SJSA1 (cell line): Measurements from ENCODE around the gene FGGY. TPM values are rescaled to one million over a fixed set of nuclear protein-coding genes. Genes with fewer than 3 reads are reported as not detected.
"Not testable (repeated sequence)": the region's sequence is repeated elsewhere in the genome, so short reads cannot be mapped to it uniquely, and the experiment has no call there.

Experiments used
- DNase-seq, 2 experiments: peaks; one replicate each; pipeline ENCODE4 v3.0.0-alpha.2; 2015 to 2020; ENCODE audit warnings: low spot score in 2 of 2, low read depth in 1 of 2
- H3K27ac ChIP-seq: fragments of 250-450 bp; sonication (Bioruptor Pico); 2 replicates; pipeline ENCODE4 v1.5.1; 2020; ENCODE audit warnings: mild to moderate bottlenecking, moderate library complexity
- H3K27me3 ChIP-seq: fragments of 250-450 bp; sonication (Bioruptor Pico); replicated peaks from 2 replicates; pipeline ENCODE4 v1.5.1; 2020; ENCODE audit warnings: mild to moderate bottlenecking, moderate library complexity
- H3K36me3 ChIP-seq: fragments of 250-450 bp; sonication (Bioruptor Pico); 2 replicates; pipeline ENCODE4 v1.5.1; 2020; ENCODE audit warnings: mild to moderate bottlenecking
- H3K4me1 ChIP-seq: fragments of 250-450 bp; sonication (Bioruptor Pico); replicated peaks from 2 replicates; pipeline ENCODE4 v1.6.1; 2021; ENCODE audit warnings: mild to moderate bottlenecking
- H3K4me3 ChIP-seq: fragments of 250-450 bp; sonication (Bioruptor Pico); 2 replicates; pipeline ENCODE4 v1.5.1; 2020; ENCODE audit warnings: mild to moderate bottlenecking
- H3K9me3 ChIP-seq: fragments of 250-450 bp; sonication (Bioruptor Pico); replicated peaks from 2 replicates; pipeline ENCODE4 v1.5.1; 2020; ENCODE audit warnings: mild to moderate bottlenecking
- total RNA-seq: library from RNA; depleted of rRNA; stranded (reverse); fragments of >200 nt; shearing (Covaris generic); gene quantifications from 2 replicates; pipeline ENCODE4 v1.2.3, GENCODE V29; 2014

The FGGY gene
- total RNA-seq, 1 experiment from 2014 or later, result 9.0 TPM

DNA sequence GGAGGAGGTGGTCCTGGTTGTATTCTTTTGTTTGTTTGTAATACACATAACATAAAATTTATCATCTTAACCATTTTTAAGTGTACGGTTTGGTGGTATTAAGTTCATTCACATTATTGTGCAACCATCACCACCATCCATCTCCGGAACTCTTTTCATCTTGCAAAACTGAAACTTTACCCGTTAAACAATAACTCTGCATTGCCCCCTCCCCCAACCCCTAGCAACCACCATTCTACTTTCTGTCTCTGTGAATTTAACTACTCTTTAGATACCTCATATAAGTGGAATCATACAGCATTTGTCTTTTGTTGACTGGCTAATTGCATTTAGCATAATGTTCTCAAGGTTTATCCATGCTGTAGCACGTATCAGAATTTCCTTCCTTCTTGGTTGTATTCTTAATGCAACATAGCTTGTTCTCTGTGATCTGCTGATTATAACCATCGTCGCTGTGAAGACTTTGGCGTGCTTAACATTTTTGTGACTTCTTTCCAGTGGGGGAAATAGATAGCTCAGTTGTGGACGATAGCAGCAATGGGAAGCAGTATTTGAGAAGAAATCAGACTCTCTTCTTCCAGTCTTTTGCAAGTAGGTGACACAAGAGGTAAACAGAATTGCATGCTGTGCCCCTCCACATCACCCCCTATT lies 400.4 kb downstream of the FGGY start:
- no peak for DNase-seq
- Histone ChIP-seq H3K27ac (no peak overlapping the region), H3K36me3 (no peaks in the 10 kb centered on the region), H3K27me3 (no peaks in the 10 kb centered on the region), H3K9me3 (no peaks in the 10 kb centered on the region), H3K4me3 (no peak overlapping the region), H3K4me1 (peaks cover 16% of the 10 kb centered on the region)

- Histone ChIP-seq H3K4me1 (peaks cover 11% of the 10 kb centered on the region), H3K4me3 (no peak overlapping the region), H3K9me3 (no peaks in the 10 kb centered on the region), H3K36me3 (no peaks in the 10 kb centered on the region), H3K27ac (peak overlapping the region; percentile 1; the same call in 1 of the 2 replicates), H3K27me3 (no peaks in the 10 kb centered on the region)
- no peak for DNase-seq
Measured at GRCh38 chr1:59698386-59698785, 401.5 kb downstream of the FGGY start.

- H3K4me1 ChIP-seq, result peaks cover 18% of the 10 kb centered on the region
- 0 out of 2 replicates have a peak overlapping the region, but pooled peaks have one; percentile 1 for H3K27ac ChIP-seq
- no peaks in the 10 kb centered on the region for H3K27me3 ChIP-seq
- H3K4me3 ChIP-seq, result no peak overlapping the region
- H3K36me3 ChIP-seq, result no peaks in the 10 kb centered on the region
- no peaks in the 10 kb centered on the region for H3K9me3 ChIP-seq
- DNase-seq, result peak in 1 of 2 experiments; percentile 52
Measured at GRCh38 chr1:59699227-59699847, 402.4 kb downstream of the FGGY start.

DNA sequence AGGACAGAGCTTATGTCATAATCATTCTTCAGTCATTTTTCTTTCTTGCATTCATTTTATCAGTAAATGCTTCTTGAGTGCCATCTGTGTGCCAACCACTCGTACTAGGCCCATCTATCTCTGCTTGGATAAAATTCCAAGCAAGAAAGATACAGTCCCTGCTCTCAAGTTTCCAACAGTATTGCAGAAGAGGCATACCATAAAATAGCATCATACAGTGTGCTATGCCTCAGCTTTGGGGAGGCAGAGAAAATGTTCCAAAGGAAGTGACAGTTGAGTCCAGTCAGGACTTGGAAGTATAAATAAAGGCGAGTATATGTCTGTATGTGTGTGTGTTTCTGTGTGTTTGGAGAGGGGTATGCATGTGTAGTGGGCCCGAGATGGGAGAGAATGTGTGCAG lies 404.5 kb downstream of the FGGY start:
- Histone ChIP-seq H3K4me3 (no peak overlapping the region), H3K36me3 (no peaks in the 10 kb centered on the region), H3K27me3 (no peaks in the 10 kb centered on the region), H3K27ac (no peak overlapping the region), H3K4me1 (peaks cover 19% of the 10 kb centered on the region), H3K9me3 (no peaks in the 10 kb centered on the region)
- DNase-seq, result no peak

DNA sequence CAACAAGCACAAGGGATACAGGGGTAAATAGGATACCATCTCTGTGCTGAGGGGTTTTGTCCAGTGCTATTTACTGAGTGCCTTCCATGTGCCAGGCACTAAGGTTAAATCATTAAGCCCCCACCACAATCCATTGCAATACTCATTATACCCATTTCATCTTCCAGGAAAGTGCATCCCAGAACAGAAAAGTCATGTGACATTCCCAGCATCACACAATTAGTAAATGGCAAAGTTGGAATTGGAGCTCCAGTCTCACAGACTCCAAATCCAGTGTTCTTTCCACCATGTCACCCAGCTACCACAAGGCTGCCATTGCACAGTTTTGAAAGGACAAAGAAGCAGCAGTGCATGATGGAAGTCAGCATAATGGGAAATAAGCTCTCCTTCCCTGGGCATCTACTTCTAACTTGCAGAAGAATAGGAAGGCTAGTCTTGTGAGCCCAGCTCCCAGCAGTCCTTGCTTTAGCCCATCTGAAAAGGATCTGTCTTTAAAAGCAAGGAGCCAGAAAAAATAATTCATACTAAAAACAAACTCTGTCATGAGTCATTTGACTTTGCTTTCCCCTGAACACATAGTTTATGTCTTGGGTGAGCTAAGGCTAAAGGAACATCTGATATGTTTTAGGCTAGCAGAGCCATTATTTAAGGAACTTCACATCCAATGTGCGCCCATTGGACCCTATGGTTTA lies 406.5 kb downstream of the FGGY start:
- DNase-seq, result peak in 1 of 2 experiments; percentile 51
- Histone ChIP-seq H3K9me3 (no peaks in the 10 kb centered on the region), H3K27ac (no peak overlapping the region), H3K4me3 (no peak overlapping the region), H3K36me3 (no peaks in the 10 kb centered on the region), H3K27me3 (no peaks in the 10 kb centered on the region), H3K4me1 (peaks cover 31% of the 10 kb centered on the region)

DNA sequence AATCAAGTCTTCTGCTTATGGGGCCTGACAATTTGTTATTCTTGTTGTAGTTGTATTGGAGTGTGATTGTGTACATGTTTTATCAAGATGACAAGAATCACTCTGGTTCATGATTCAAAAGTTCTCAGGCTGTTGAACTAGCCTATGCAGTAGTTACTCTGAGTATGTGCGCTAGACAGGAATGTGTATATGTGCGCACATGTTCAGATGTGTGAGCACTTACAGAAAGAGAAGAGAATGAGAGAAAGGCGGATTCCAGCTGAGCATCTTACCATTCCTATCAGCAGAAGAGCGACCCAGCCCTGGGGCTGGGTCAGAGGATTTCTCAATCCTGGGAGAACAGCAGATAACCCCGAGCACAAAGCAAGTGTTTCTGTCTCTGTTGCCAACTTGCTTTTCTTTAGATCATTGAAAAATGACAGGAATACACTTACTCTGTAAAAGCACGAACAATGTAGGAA lies 407.1 kb downstream of the FGGY start:
- no peak overlapping the region for H3K27ac ChIP-seq
- DNase-seq, result peak in 1 of 2 experiments; percentile 11
- peaks cover 26% of the 10 kb centered on the region for H3K4me1 ChIP-seq

GRCh38 chr1:59704716-59705115 lies 407.8 kb downstream of the FGGY start:
- no peaks in the 10 kb centered on the region for H3K9me3 ChIP-seq
- no peak overlapping the region for H3K27ac ChIP-seq
- DNase-seq, result no peak
- no peaks in the 10 kb centered on the region for H3K36me3 ChIP-seq
- no peaks in the 10 kb centered on the region for H3K27me3 ChIP-seq
- H3K4me3 ChIP-seq, result no peak overlapping the region
- H3K4me1 ChIP-seq, result peaks cover 25% of the 10 kb centered on the region

More for the DNA sequence above, 407.1 kb downstream of the FGGY start:
- Histone ChIP-seq H3K9me3 (no peaks in the 10 kb centered on the region), H3K4me3 (no peak overlapping the region), H3K27me3 (no peaks in the 10 kb centered on the region), H3K36me3 (no peaks in the 10 kb centered on the region)

DNA sequence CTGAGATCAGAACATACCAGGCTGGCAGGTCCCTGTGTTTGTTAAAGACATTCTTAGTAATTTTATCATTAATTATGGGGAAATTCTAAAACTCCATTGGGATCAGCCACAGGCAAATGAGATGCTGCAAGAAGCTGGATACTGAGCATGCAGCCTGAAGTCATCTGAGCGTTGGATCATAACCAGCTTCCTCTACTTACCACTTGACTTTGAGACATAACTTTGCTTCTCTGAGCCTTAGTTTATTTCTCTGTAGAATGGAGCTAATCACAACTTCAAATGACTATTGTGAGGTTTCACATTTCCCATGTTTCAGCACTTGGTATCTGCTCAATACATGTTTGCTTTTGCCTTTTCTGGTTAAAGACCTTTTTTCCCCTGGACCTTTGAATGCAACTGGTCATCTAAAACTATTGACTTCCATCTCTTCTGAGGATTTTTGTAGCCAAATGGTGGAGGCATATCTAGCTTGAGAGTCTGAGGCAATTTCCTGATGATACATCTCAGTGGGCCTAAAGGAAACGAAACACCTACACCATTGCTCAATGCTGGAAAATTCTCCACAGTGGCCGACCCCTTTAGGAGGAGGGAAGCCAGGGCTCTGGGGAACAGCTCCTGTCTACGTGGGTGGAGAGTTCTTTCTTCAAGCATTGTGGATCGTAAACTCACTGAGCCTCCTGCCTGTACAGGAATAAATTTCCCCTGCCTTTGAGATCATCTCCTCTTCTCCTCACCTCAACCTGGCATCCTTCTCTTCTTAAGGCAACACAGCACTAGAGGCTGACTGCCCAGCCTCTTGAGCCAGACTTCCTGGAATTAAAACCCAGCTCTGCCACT lies 408.8 kb downstream of the FGGY start:
- H3K4me1 ChIP-seq, result peaks cover 25% of the 10 kb centered on the region
- no peak for DNase-seq
- no peaks in the 10 kb centered on the region for H3K9me3 ChIP-seq
- H3K27ac ChIP-seq, result no peak overlapping the region
- H3K4me3 ChIP-seq, result no peak overlapping the region
- H3K27me3 ChIP-seq, result no peaks in the 10 kb centered on the region
- no peaks in the 10 kb centered on the region for H3K36me3 ChIP-seq

DNA sequence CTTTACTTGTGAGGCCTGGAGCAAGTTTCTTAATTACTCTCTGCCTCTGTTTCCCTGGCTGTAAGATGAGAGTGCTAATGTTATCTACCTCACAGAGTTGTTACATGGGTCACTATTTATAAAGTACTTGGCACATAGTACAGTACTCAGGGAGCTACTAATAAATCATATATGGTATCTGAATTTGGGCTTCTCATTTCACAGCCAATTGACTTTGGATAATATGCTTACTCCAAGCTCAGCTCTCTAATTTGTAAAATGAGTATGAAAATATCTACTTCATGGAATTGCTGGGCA lies 409.4 kb downstream of the FGGY start:
- peaks cover 25% of the 10 kb centered on the region for H3K4me1 ChIP-seq
- no peaks in the 10 kb centered on the region for H3K9me3 ChIP-seq
- no peaks in the 10 kb centered on the region for H3K36me3 ChIP-seq
- no peaks in the 10 kb centered on the region for H3K27me3 ChIP-seq
- H3K27ac ChIP-seq, result no peak overlapping the region
- no peak overlapping the region for H3K4me3 ChIP-seq
- no peak for DNase-seq

DNA sequence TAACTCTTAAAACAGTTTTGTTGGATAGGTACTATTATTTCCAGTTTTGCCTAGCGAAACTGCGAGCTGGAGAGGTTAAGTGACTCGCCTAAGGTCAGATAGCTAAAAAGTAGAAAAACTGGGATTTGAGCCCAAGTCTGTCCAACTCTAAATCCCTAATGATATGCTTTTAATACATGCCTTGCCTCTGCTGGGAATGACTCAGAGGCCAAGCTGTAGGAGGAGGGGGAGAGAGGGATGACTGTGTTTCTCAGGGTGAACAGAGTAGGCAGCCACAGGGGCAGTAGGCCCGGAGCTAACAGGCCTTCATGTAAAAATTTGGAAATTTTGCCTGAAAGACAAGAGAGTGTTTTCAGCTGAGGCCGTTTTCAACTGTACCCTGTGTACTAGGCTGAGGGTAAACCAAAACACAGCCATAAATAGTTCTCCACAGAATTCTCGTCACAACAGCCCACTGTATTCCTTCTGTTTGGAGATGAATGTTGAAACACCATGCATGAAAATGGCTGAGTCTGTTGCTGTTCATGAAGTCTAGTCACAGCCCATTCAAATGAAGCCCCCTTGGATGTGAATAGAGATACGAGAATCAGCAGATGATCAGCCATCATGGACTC lies 410.4 kb downstream of the FGGY start:
- Histone ChIP-seq H3K36me3 (no peaks in the 10 kb centered on the region), H3K27me3 (no peaks in the 10 kb centered on the region), H3K27ac (peak overlapping the region; percentile 45), H3K4me3 (no peak overlapping the region), H3K9me3 (no peaks in the 10 kb centered on the region), H3K4me1 (peaks cover 25% of the 10 kb centered on the region)
- peak; percentile 66 to 72 for DNase-seq

GRCh38 chr1:59709333-59709732 lies 412.4 kb downstream of the FGGY start:
- Histone ChIP-seq H3K9me3 (no peaks in the 10 kb centered on the region), H3K4me3 (no peak overlapping the region), H3K36me3 (no peaks in the 10 kb centered on the region), H3K27ac (no peak overlapping the region), H3K4me1 (peaks cover 14% of the 10 kb centered on the region), H3K27me3 (no peaks in the 10 kb centered on the region)
- no peak for DNase-seq

GRCh38 chr1:59710920-59711319 lies 414.0 kb downstream of the FGGY start:
- peaks cover 14% of the 10 kb centered on the region for H3K4me1 ChIP-seq
- not testable (repeated sequence) for H3K27me3 ChIP-seq, H3K4me3 ChIP-seq, H3K27ac ChIP-seq, H3K9me3 ChIP-seq, DNase-seq, H3K36me3 ChIP-seq

DNA sequence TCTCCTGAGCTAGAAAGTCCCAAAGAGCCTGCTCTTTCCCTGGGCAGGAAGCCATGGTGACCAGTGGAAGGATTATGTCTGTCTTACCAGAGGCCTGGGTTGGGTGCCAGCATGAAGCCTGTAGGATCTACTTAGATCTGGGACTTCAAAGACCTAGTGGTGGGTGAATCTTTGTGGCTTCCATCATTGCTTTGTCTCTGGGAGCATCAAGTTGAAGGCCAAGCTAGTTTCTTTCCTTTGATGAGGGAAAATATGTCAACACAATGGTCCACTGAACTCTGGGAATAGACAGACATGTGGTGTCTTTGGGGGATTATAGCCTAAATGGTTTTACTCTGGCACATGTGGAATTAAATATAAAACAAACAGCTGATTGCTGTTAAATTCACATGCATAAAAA lies 417.3 kb downstream of the FGGY start:
- DNase-seq, result no peak

More for the DNA sequence above, 417.3 kb downstream of the FGGY start:
- H3K9me3 ChIP-seq, result no peaks in the 10 kb centered on the region
- H3K4me3 ChIP-seq, result no peak overlapping the region
- no peaks in the 10 kb centered on the region for H3K4me1 ChIP-seq
- no peak overlapping the region for H3K27ac ChIP-seq
- no peaks in the 10 kb centered on the region for H3K27me3 ChIP-seq
- H3K36me3 ChIP-seq, result no peaks in the 10 kb centered on the region
